Measurements from ENCODE around the gene LIFR. TPM values are rescaled to one million over a fixed set of nuclear protein-coding genes. Genes with fewer than 3 reads are reported as not detected.

The LIFR gene
- total RNA-seq, 1 donor from 2014 or later, result 45.8 TPM

GRCh38 chr5:38582293-38582974 is 26.0 kb upstream of the LIFR start:
- H3K9me3 ChIP-seq (replicated peaks), result no peaks in the 10 kb centered on the region
- no peaks in the 10 kb centered on the region for H3K36me3 ChIP-seq
- TF ChIP-seq CTCF (IDR thresholded peaks at IDR 0.05; ENCODE audit: borderline replicate concordance), result no peak
- peaks cover 9% of the 10 kb centered on the region for H3K4me1 ChIP-seq
- no peak overlapping the region for H3K27ac ChIP-seq (replicated peaks)
- intact Hi-C loops (cut with micrococcal nuclease), result no loop called here
- no peak for DNase-seq
- H3K27me3 ChIP-seq (ENCODE audit: low read depth), result no peaks in the 10 kb centered on the region
- no peak overlapping the region for H3K4me3 ChIP-seq

GRCh38 chr5:38581597-38581996 is 25.2 kb upstream of the LIFR start:
- Histone ChIP-seq H3K4me1 (peaks cover 16% of the 10 kb centered on the region), H3K4me3 (no peak overlapping the region), H3K27ac (replicated peaks) (no peak overlapping the region), H3K9me3 (replicated peaks) (no peaks in the 10 kb centered on the region), H3K27me3 (ENCODE audit: low read depth) (no peaks in the 10 kb centered on the region), H3K36me3 (no peaks in the 10 kb centered on the region)
- TF ChIP-seq CTCF (IDR thresholded peaks at IDR 0.05; ENCODE audit: borderline replicate concordance), result no peak
- no peak for DNase-seq
- intact Hi-C loops (cut with micrococcal nuclease), result no loop called here

GRCh38 chr5:38579105-38579504 is 22.7 kb upstream of the LIFR start:
- no peak for DNase-seq
- intact Hi-C loops (cut with micrococcal nuclease), result no loop called here
- no peak overlapping the region for H3K27ac ChIP-seq (replicated peaks)
- no peak overlapping the region for H3K4me3 ChIP-seq
- no peak for TF ChIP-seq CTCF (IDR thresholded peaks at IDR 0.05; ENCODE audit: borderline replicate concordance)
- H3K36me3 ChIP-seq, result no peaks in the 10 kb centered on the region
- H3K9me3 ChIP-seq (replicated peaks), result no peaks in the 10 kb centered on the region
- H3K4me1 ChIP-seq, result peaks cover 28% of the 10 kb centered on the region
- no peaks in the 10 kb centered on the region for H3K27me3 ChIP-seq (ENCODE audit: low read depth)

GRCh38 chr5:38576961-38577684 is 20.7 kb upstream of the LIFR start:
- intact Hi-C loops (cut with micrococcal nuclease), result no loop called here
- peaks cover 21% of the 10 kb centered on the region for H3K4me1 ChIP-seq
- no peak for DNase-seq
- H3K9me3 ChIP-seq (replicated peaks), result no peaks in the 10 kb centered on the region
- peak overlapping the region; percentile 77 for H3K27ac ChIP-seq (replicated peaks)
- H3K27me3 ChIP-seq (ENCODE audit: low read depth), result no peaks in the 10 kb centered on the region
- no peaks in the 10 kb centered on the region for H3K36me3 ChIP-seq
- no peak overlapping the region for H3K4me3 ChIP-seq
- no peak for TF ChIP-seq CTCF (IDR thresholded peaks at IDR 0.05; ENCODE audit: borderline replicate concordance)

GRCh38 chr5:38576442-38576841 is 20.0 kb upstream of the LIFR start:
- TF ChIP-seq CTCF (IDR thresholded peaks at IDR 0.05; ENCODE audit: borderline replicate concordance), result no peak
- intact Hi-C loops (cut with micrococcal nuclease), result no loop called here
- Histone ChIP-seq H3K4me1 (peaks cover 21% of the 10 kb centered on the region), H3K27ac (replicated peaks) (peak overlapping the region; percentile 77), H3K36me3 (no peaks in the 10 kb centered on the region), H3K9me3 (replicated peaks) (no peaks in the 10 kb centered on the region), H3K4me3 (no peak overlapping the region), H3K27me3 (ENCODE audit: low read depth) (no peaks in the 10 kb centered on the region)
- peak; percentile 23 for DNase-seq

Data from left ventricle myocardium inferior (tissue), 1 donor.